Muscle layer of colon (tissue), 2 donors: ENCODE results near the gene SIRPD.

ENCODE experiments used
- H3K27ac ChIP-seq: one replicate; pipeline ENCODE4 v1.7.0; 2013; ENCODE audit warnings: low read depth, mild to moderate bottlenecking, low read length, moderate library complexity
- H3K27me3 ChIP-seq, 2 donors: one replicate each; pipeline ENCODE4 v1.7.0; 2013; ENCODE audit warnings: low read length in 2 of 2, mild to moderate bottlenecking in 2 of 2; ENCODE audit not compliant: insufficient read depth in 2 of 2, control insufficient read depth in 1 of 2
- H3K36me3 ChIP-seq: one replicate; pipeline ENCODE4 v1.7.0; 2013; ENCODE audit warnings: mild to moderate bottlenecking, low read length; ENCODE audit not compliant: insufficient read depth
- H3K4me1 ChIP-seq: one replicate; pipeline ENCODE4 v1.7.0; 2013; ENCODE audit warnings: mild to moderate bottlenecking, low read length; ENCODE audit not compliant: insufficient read depth
- H3K4me3 ChIP-seq, 2 donors: one replicate each; pipeline ENCODE4 v1.7.0; 2013; ENCODE audit warnings: low read length in 2 of 2, low read depth in 1 of 2, mild to moderate bottlenecking in 1 of 2, moderate library complexity in 1 of 2
- H3K9ac ChIP-seq: one replicate; pipeline ENCODE4 v1.7.0; 2013; ENCODE audit warnings: low read length
- H3K9me3 ChIP-seq: one replicate; pipeline ENCODE4 v1.7.0; 2013; ENCODE audit warnings: mild to moderate bottlenecking, low read length
- donor health status: abdominal sarcoma.
- donor health status: Adenocarcinoma of cecum.

SIRPD gene

GRCh38 chr20:1491860-1492642 lies 65.5 kb downstream of the SIRPD start:
- Histone ChIP-seq H3K36me3 (no peaks in the 10 kb centered on the region), H3K27ac (no peak overlapping the region), H3K4me1 (no peaks in the 10 kb centered on the region)

GRCh38 chr20:1491281-1491840 lies 66.1 kb downstream of the SIRPD start, which contains the start of gene SIRPB2:
TSS of gene SIRPB2 (minus strand) at chr20:1491420. CDS start at chr20:1491359, 61 bp downstream.
- no peaks in the 10 kb centered on the region for H3K4me1 ChIP-seq
- H3K9ac ChIP-seq: no peak within 1 kb of the TSS
- no peaks in the 10 kb centered on the region for H3K27me3 ChIP-seq
- no peaks in the 10 kb centered on the region for H3K36me3 ChIP-seq
- no peak within 1 kb of the TSS for H3K27ac ChIP-seq
- H3K4me3 ChIP-seq: peak within 1 kb of the TSS in 1 of 2 donors; percentile 16
- no peaks in the 10 kb centered on the region for H3K9me3 ChIP-seq

More at GRCh38 chr20:1491860-1492642, 65.5 kb downstream of the SIRPD start:
- Histone ChIP-seq H3K27me3 (no peaks in the 10 kb centered on the region), H3K4me3 (no peak overlapping the region), H3K9ac (no peak overlapping the region), H3K9me3 (no peaks in the 10 kb centered on the region)

DNA sequence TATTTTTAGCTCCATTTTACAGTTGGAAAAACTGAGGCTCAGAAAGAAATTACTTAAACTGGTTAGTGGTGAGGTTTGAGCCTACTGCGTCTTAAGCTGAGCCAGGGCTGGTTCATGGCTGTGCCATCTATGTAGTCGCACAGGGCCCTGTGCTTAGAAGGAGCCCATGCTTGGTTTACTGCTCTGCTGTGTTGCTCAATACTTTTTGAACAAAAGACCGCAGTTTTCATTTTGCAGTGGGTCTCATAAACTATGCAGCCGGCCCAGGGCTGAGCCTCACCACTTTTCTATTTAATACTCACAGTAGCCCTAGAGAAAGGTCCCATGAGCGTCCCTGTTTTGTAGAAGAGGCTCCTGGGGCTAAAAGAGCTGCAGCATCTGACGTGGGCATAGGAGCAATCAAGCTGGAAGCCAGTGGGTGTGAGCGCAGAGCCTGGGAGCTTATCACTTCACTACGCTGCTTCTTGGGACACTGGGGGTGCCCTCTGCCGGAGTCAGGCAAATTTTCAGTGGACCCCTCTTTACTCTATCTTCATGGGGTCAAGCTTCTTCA lies 66.8 kb downstream of the SIRPD start:
- H3K27ac ChIP-seq: no peak overlapping the region
- H3K4me1 ChIP-seq: no peaks in the 10 kb centered on the region
- H3K9me3 ChIP-seq: no peaks in the 10 kb centered on the region
- no peak overlapping the region for H3K9ac ChIP-seq
- no peaks in the 10 kb centered on the region for H3K36me3 ChIP-seq
- peak overlapping the region in 1 of 2 donors; percentile 16 for H3K4me3 ChIP-seq
- no peaks in the 10 kb centered on the region for H3K27me3 ChIP-seq

- no peaks in the 10 kb centered on the region for H3K9me3 ChIP-seq
- H3K9ac ChIP-seq: no peak overlapping the region
- H3K36me3 ChIP-seq: no peaks in the 10 kb centered on the region
- no peaks in the 10 kb centered on the region for H3K27me3 ChIP-seq
- H3K4me3 ChIP-seq: peak overlapping the region in 1 of 2 donors; percentile 16
- H3K4me1 ChIP-seq: no peaks in the 10 kb centered on the region
- H3K27ac ChIP-seq: no peak overlapping the region
Observed at GRCh38 chr20:1489764-1490436, 67.6 kb downstream of the SIRPD start.

GRCh38 chr20:1489325-1489724 lies 68.2 kb downstream of the SIRPD start:
- Histone ChIP-seq H3K4me1 (no peaks in the 10 kb centered on the region), H3K9ac (no peak overlapping the region), H3K4me3 (no peak overlapping the region), H3K27me3 (no peaks in the 10 kb centered on the region), H3K27ac (no peak overlapping the region), H3K36me3 (no peaks in the 10 kb centered on the region), H3K9me3 (no peaks in the 10 kb centered on the region)

- H3K9ac ChIP-seq: no peak overlapping the region
- no peak overlapping the region for H3K4me3 ChIP-seq
- no peaks in the 10 kb centered on the region for H3K36me3 ChIP-seq
- H3K9me3 ChIP-seq: no peaks in the 10 kb centered on the region
- H3K27me3 ChIP-seq: no peaks in the 10 kb centered on the region
- H3K4me1 ChIP-seq: no peaks in the 10 kb centered on the region
- H3K27ac ChIP-seq: no peak overlapping the region
Observed at GRCh38 chr20:1486566-1486965, 70.9 kb downstream of the SIRPD start.

DNA sequence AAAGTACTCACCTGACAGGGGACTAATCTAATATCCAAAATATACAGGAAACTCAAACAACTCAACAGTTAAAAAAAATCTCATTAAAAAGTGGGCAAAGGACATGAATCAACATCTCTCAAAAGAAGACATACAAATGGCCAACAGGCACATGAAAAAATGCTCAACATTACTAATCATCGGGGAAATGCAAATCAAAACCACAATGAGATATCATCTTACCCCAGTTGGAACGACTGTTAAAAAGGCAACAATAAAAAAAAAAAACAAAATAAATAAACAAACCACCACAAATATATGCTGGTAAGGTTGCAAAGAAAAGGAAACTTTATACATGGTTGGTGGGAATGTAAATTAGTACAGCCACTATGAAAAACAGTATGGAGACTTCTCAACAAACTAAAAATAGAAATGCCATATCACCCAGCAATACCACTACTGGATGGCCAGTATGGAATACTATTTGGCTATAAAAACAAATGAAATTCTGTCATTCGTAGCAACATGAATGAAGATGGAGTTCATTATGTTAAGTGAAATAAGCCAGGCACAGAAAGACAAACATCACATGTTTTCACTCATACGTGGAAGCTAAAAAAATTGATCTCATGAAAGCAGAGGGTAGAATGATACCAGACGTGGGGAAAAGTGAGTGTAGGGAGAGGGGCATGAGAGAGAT lies 72.9 kb downstream of the SIRPD start:
- no peaks in the 10 kb centered on the region for H3K9me3 ChIP-seq
- H3K36me3 ChIP-seq: no peaks in the 10 kb centered on the region
- H3K9ac ChIP-seq: no peak overlapping the region
- H3K4me3 ChIP-seq: no peak overlapping the region
- no peaks in the 10 kb centered on the region for H3K4me1 ChIP-seq
- no peak overlapping the region for H3K27ac ChIP-seq
- no peaks in the 10 kb centered on the region for H3K27me3 ChIP-seq
